ENCODE data around the gene DNTT.
A peak's percentile ranks its signal among the peaks of the same experiment; 100 is the strongest.

The DNTT gene

DNA sequence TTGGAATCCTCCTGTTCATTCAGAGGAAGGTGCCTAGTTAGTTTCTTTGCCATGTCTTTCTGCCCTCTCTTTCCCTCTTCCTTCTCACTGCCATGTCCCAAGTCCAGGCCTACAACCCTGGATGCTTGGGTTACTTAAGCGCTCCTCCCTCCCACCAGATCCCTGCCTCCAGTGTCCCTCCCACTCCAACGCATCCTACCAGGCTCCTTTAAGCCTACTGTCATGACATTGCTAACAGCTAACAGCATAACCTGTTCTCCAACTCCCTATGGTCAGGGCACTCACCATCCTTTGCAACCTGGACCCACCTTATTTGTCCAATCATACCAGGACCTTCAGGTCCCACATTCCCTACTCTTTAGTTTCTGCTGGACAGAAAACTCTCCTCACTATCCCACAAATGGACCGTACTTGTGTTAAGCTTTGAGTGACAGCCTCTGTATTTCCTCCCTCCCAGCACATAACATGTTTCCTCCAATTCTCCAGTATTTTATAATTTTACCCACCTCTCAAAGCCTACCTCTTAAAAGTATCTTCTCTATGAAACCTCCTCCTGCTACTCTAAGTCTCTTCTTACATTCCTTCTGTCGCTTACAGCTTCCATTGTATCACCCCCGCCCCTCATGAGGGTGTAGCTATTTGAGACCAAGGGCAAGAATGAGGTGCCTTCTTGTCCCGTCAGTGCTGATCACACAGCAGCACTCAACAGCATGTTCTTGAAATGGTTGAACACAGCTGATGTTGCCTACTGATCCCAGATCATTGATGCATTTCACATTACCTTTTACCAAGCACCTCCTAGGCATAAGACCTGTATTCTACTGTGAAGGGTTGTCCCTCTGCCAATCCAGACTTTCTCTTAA lies 34.6 kb upstream of the DNTT start:
- DNase-seq (ENCODE audit: low spot score) (no peak), ATAC-seq (ENCODE audit: low read depth) (no peak)
- TF ChIP-seq, protein P1, sequence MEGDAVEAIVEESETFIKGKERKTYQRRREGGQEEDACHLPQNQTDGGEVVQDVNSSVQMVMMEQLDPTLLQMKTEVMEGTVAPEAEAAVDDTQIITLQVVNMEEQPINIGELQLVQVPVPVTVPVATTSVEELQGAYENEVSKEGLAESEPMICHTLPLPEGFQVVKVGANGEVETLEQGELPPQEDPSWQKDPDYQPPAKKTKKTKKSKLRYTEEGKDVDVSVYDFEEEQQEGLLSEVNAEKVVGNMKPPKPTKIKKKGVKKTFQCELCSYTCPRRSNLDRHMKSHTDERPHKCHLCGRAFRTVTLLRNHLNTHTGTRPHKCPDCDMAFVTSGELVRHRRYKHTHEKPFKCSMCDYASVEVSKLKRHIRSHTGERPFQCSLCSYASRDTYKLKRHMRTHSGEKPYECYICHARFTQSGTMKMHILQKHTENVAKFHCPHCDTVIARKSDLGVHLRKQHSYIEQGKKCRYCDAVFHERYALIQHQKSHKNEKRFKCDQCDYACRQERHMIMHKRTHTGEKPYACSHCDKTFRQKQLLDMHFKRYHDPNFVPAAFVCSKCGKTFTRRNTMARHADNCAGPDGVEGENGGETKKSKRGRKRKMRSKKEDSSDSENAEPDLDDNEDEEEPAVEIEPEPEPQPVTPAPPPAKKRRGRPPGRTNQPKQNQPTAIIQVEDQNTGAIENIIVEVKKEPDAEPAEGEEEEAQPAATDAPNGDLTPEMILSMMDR (IDR thresholded peaks at IDR 0.05; ENCODE audit: poor library complexity, severe bottlenecking) = no peak
- H3K27ac ChIP-seq (ENCODE audit: poor library complexity, severe bottlenecking) = no peak overlapping the region
- no peaks in the 10 kb centered on the region for H3K27me3 ChIP-seq (ENCODE audit: insufficient read depth, poor library complexity, severe bottlenecking)
- H3K36me3 ChIP-seq (ENCODE audit: low read depth) = no peaks in the 10 kb centered on the region
- peaks cover 13% of the 10 kb centered on the region for H3K4me1 ChIP-seq (ENCODE audit: insufficient read depth, poor library complexity, severe bottlenecking)
- no peaks in the 10 kb centered on the region for H3K9me3 ChIP-seq (ENCODE audit: severe bottlenecking)
- H3K4me3 ChIP-seq (ENCODE audit: severe bottlenecking) = no peak overlapping the region

DNA sequence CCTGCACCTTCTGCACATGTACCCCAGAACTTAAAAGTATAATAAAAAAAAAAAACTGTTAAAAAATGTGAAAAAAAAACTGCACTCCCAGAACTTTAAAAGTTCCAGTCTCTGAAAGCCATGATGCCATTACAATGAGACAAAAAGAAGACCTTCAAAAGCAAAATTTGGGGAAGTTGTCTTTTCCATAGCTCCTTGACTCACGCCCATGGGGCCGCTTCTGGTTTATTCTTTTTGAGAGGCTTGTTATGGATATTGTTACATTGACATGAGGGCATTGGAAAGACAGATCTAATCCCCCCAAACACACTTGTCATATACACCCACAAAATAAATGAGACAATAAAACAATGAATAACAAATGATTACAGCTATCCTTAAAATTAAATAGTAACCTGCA lies 33.7 kb upstream of the DNTT start:
- no peak for DNase-seq (ENCODE audit: low spot score)
- Histone ChIP-seq H3K4me1 (ENCODE audit: insufficient read depth, poor library complexity, severe bottlenecking) (peaks cover 13% of the 10 kb centered on the region), H3K36me3 (ENCODE audit: low read depth) (no peaks in the 10 kb centered on the region), H3K9me3 (ENCODE audit: severe bottlenecking) (no peaks in the 10 kb centered on the region), H3K4me3 (ENCODE audit: severe bottlenecking) (no peak overlapping the region), H3K27me3 (ENCODE audit: insufficient read depth, poor library complexity, severe bottlenecking) (no peaks in the 10 kb centered on the region), H3K27ac (ENCODE audit: poor library complexity, severe bottlenecking) (no peak overlapping the region)
- no peak for ATAC-seq (ENCODE audit: low read depth)
- TF ChIP-seq, protein P1 (IDR thresholded peaks at IDR 0.05; ENCODE audit: poor library complexity, severe bottlenecking) = no peak

DNA sequence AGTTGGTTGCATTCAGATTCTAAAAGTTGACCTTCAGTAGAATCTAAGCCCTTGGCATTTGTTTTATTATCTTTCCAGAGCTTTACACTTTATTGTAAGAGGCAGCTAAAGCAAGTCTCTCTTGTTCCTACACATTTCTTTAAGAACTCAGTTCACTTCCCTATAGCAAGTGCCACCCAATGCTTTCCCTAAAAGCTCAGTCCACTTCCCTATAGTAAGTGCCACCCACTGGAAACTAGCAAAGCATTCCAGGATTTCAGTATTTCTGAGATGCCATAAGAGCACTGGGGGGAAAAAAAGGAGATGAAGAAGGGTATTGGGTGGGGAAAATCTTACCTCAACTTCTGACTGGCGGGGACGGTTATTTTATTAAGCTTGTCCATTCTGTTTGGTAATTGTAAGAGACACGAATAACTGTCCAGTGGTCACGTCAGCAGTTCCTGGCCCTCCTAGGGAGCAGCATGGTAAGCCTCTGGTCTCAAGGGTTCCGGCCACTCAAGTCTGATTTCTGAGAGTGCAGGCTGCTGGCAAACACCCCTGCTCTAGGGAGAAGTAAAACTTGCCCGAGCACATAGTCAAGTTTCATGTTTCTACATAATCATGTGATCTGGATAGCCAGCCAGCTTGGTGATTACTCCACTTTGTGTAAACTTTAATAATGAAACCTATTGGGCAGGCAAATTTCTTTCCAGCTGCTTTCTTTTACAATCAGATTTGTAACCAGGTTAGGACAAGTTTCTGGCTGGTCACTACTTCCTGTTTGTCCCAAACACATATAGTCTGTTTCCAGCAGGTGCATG lies 33.0 kb upstream of the DNTT start, which contains the start of gene BLNK:
TSS of gene BLNK (minus strand) at position 554 of the 800 bp plus-strand sequence. CDS start at position 383, 171 bp downstream.
- Histone ChIP-seq H3K4me1 (ENCODE audit: insufficient read depth, poor library complexity, severe bottlenecking) (peaks cover 16% of the 10 kb centered on the region), H3K4me3 (ENCODE audit: severe bottlenecking) (peak within 1 kb of the TSS; percentile 5), H3K27me3 (ENCODE audit: insufficient read depth, poor library complexity, severe bottlenecking) (no peaks in the 10 kb centered on the region), H3K27ac (ENCODE audit: poor library complexity, severe bottlenecking) (peak within 1 kb of the TSS; percentile 20), H3K36me3 (ENCODE audit: low read depth) (no peaks in the 10 kb centered on the region), H3K9me3 (ENCODE audit: severe bottlenecking) (no peaks in the 10 kb centered on the region)
- TF ChIP-seq, protein P1 (IDR thresholded peaks at IDR 0.05; ENCODE audit: poor library complexity, severe bottlenecking) = no peak
- DNase-seq (ENCODE audit: low spot score) = no peak
- peak; percentile 86 for ATAC-seq (ENCODE audit: low read depth)

DNA sequence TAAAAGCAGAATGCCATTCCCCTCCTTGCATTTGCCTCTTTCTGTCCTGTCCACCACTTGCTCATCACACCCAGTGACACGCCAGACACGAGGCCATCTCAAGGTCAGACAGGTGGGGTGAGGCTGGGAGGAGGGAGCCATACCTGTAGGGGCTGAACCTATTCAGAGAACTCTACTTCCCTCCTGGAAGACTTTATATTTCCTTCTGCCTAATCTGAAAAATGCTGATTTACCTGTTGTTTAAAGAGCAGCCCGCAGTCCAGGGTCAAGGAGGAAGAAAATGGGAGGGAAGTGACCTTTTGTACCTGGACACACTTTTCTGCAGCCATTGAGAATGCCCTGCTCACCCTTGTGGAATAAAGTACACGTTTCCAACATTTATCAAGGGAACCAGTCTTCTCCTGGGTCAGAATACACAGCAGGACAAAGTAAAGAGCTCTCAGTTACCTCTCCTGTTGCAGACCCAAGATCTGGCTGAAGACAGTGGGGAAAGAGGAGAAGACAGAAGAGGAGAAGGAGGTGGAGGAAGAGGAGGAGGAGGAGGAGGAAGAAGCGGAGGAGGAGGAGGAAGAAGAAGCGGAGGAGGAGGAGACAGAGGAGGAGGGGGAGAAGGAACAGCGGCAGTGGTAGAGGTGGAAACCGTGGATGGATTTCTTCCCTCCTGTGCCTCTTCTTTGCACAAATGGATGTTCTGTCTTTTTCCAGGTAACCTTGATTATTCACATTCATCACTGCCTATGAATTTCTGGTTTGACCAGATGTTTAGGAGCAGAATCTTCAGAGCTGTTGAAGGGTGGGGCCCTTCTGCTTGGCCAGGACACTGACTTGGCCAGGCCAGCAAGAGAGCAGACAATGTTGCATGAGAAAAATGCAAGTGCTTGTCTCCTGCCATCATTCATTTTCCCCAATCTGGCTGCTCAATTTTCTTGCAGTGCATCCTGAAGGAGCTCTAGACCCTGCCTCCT lies 31.6 kb upstream of the DNTT start:
- no peak overlapping the region for H3K4me3 ChIP-seq (ENCODE audit: severe bottlenecking)
- TF ChIP-seq, protein P1 (IDR thresholded peaks at IDR 0.05; ENCODE audit: poor library complexity, severe bottlenecking) = no peak
- no peak overlapping the region for H3K27ac ChIP-seq (ENCODE audit: poor library complexity, severe bottlenecking)
- DNase-seq (ENCODE audit: low spot score) (no peak), ATAC-seq (ENCODE audit: low read depth) (no peak)
- H3K4me1 ChIP-seq (ENCODE audit: insufficient read depth, poor library complexity, severe bottlenecking) = peaks cover 19% of the 10 kb centered on the region
- no peaks in the 10 kb centered on the region for H3K27me3 ChIP-seq (ENCODE audit: insufficient read depth, poor library complexity, severe bottlenecking)
- no peaks in the 10 kb centered on the region for H3K9me3 ChIP-seq (ENCODE audit: severe bottlenecking)
- H3K36me3 ChIP-seq (ENCODE audit: low read depth) = no peaks in the 10 kb centered on the region
